Testis (tissue), 5 donors: ENCODE measurements around the gene ZNF440. TPM values are rescaled to one million over a fixed set of nuclear protein-coding genes. Genes with fewer than 3 reads are reported as not detected.
A peak's percentile ranks its signal among the peaks of the same experiment; 100 is the strongest.

Experiments
- DNase-seq: peaks from one replicate; pipeline ENCODE4 v3.0.0-alpha.2; 2019
- H3K27ac ChIP-seq, 2 donors: fragments of 200-600 bp; sonication (generic); one replicate each; pipeline ENCODE4 v1.5.1; 2019
- H3K27me3 ChIP-seq: fragments of 200-600 bp; sonication (generic); one replicate; pipeline ENCODE4 v1.5.1; 2019
- H3K36me3 ChIP-seq: fragments of 200-600 bp; sonication (generic); one replicate; pipeline ENCODE4 v1.5.1; 2017; ENCODE audit warnings: low read depth; ENCODE audit errors: missing control alignments
- H3K4me1 ChIP-seq: fragments of 200-600 bp; sonication (generic); one replicate; pipeline ENCODE4 v1.5.1; 2019
- H3K4me3 ChIP-seq, 2 donors: fragments of 200-600 bp; sonication (generic); one replicate each; pipeline ENCODE4 v1.5.1; 2017 to 2019
- H3K9me3 ChIP-seq: fragments of 200-600 bp; sonication (generic); one replicate; pipeline ENCODE4 v1.5.1; 2017
- POLR2A ChIP-seq: fragments of 450-650 bp; IDR thresholded peaks from one replicate; pipeline ENCODE4 v1.6.1; 2017; ENCODE audit warnings: antibody characterized with exemption, mild to moderate bottlenecking, moderate library complexity
- WGBS, 2 donors: methylation state at CpG; one replicate each; pipeline ENCODE4 v1.1.5; 2018; 5-methylcytosine and 5-hydroxymethylcytosine counted together
- intact Hi-C: fragments of 100-400 bp; cut with DNase I; formaldehyde crosslinking; loops from one replicate; pipeline ENCODE4 v1.15.1; 2023; ENCODE audit warnings: low total_unique reads
- long read RNA-seq, 2 donors: transcript quantifications; one replicate each; lab custom pipeline, GENCODE V29; 2026
- polyA plus RNA-seq: library from polyadenylated mRNA; stranded (reverse); fragments of 350-450 nt; fragmentation: Illumina TruSeq; extraction: RNeasy Lipid Tissue Mini Kit (QIAGEN cat#74804); gene quantifications from one replicate; pipeline ENCODE4 v1.2.3, GENCODE V29; 2014; ENCODE audit warnings: low read depth, low replicate concordance; ENCODE audit not compliant: insufficient read depth
- total RNA-seq, 2 donors: library from RNA; depleted of rRNA; stranded (reverse); fragments of >200 nt; gene quantifications; one replicate each; pipeline ENCODE4 v1.2.3, GENCODE V29; 2016
- TF ChIP-seq, protein P1 (sequence below), 3 experiments: fragments of 450-650 bp in 2 of 3; fragments of 200-600 bp in 1 of 3; sonication (generic) in 1 of 3; IDR thresholded peaks; one replicate each; pipeline ENCODE4 v1.5.1; 2016 to 2019; ENCODE audit warnings: antibody characterized with exemption in 3 of 3, mild to moderate bottlenecking in 2 of 3, moderate library complexity in 1 of 3

The ZNF440 gene
- 10 to 100 TPM; 14.1 to 16.7 TPM for total RNA-seq
- 11.3 TPM for polyA plus RNA-seq
- long read RNA-seq, donor 1, full-length matches to known transcripts = 1 of 1 reads
- long read RNA-seq, donor 1, partial matches to known transcripts = 0 of 1 reads
- long read RNA-seq, donor 1, other reads (novel, unspliced or antisense) = 0 of 1 reads
- long read RNA-seq, donor 2, full-length matches to known transcripts = 1 of 1 reads
- long read RNA-seq, donor 2, partial matches to known transcripts = 0 of 1 reads
- long read RNA-seq, donor 2, other reads (novel, unspliced or antisense) = 0 of 1 reads

DNA sequence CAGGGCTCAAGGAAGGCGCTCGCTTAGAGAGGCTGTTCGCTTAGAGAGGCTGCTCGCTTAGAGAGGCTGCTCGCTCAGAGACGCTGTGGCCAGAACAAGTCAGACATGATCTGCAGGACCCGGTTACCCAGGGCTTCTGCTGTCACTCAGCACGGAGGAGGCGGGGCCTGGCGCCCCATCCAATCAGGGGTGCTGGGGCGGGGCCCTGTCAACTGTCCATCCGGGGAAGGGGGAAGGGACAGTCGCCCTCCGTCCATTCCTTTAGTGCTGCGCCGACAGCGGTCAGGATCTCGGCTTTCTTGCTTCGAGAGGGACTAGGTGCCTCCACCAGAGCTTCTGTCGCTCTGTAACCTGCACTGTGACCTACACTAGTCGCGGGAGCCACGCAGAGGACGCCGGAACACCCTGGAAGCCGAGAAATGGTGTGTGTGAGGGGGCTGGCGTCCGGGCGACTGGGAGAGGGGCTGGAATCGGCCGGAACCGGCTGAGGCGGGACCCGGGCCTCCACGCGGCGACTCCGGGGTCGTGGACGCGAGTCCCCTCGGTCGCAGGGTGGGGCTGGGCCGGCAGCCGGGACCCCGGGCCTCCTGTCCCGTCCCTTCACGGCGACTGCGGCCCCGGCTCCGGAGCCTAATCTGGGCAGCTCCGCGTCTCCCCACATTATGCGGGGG lies at the start of gene ZNF440:
Gene ZNF440, plus strand, starts transcription at position 245 of the 671 bp plus-strand sequence. Its CDS starts 175 bp downstream, at position 420.
- no peaks in the 10 kb centered on the region for H3K36me3 ChIP-seq
- peak; percentile 98 for DNase-seq
- peak within 1 kb of the TSS; percentile 86 for H3K27ac ChIP-seq
- no peaks in the 10 kb centered on the region for H3K9me3 ChIP-seq
- TF ChIP-seq, protein P1, sequence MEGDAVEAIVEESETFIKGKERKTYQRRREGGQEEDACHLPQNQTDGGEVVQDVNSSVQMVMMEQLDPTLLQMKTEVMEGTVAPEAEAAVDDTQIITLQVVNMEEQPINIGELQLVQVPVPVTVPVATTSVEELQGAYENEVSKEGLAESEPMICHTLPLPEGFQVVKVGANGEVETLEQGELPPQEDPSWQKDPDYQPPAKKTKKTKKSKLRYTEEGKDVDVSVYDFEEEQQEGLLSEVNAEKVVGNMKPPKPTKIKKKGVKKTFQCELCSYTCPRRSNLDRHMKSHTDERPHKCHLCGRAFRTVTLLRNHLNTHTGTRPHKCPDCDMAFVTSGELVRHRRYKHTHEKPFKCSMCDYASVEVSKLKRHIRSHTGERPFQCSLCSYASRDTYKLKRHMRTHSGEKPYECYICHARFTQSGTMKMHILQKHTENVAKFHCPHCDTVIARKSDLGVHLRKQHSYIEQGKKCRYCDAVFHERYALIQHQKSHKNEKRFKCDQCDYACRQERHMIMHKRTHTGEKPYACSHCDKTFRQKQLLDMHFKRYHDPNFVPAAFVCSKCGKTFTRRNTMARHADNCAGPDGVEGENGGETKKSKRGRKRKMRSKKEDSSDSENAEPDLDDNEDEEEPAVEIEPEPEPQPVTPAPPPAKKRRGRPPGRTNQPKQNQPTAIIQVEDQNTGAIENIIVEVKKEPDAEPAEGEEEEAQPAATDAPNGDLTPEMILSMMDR (IDR thresholded peaks at IDR 0.05) = no peak
- TF ChIP-seq POLR2A = peak; percentile 63
- H3K4me1 ChIP-seq = no peaks in the 10 kb centered on the region
- intact Hi-C loops = no loop called here
- WGBS, 2 donors = 0% methylated on average over 9 to 51 of the region's 55 CpGs
- peak within 1 kb of the TSS; percentile 96 to 98 for H3K4me3 ChIP-seq
- no peaks in the 10 kb centered on the region for H3K27me3 ChIP-seq

DNA sequence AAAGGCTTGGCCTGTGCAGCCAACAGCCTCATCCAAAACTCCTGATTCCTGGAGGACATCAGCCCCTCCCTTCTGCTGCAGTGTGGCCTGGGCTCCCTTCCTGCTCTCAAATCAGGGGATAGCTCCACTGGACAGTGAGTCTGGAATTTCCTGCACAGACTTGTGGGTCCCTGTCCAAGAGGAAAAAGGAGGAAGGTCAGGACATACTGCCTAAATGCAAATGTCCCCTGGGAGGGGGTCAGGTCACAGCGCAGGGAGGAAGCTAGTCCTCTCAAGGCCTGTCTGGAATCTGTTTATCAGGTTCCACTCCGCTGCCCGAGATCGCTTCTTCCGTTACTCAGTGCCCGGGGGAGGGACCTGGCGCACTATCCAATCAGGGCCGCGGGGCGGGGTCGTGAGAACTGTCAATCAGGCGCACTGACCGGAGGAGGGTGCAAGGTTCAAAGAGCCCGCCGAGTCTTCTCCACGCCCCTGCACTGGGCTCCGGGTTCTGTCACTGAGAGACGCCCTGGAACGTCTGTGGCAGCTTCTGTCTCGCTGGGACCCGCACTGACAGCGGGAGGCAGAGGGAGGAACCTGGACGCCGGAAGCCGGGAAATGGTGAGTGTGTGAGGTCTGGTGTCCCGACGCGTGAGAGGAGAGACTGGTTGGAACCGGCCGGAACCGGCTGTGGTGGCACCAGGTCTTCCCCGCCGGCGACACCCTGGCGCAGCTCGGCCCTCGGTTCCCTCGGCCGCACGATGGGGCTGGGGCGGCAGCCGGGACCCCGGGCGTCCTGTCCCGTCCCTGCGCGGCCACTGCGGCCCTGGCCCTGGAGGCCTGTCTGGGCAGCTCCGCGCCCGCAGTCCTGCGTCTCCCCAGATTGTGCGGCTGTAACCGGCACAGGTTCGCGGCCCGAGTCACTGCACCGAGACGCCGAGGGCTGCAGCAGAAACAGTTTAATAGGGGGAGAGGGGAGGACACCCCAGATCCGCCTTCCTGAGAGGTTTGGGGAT lies 47.2 kb upstream of the ZNF440 start, which contains the start of gene ZNF441:
Gene ZNF441, plus strand, starts transcription at position 404 of the 995 bp plus-strand sequence. Its CDS starts 194 bp downstream, at position 598.
- peak; percentile 40 for TF ChIP-seq POLR2A
- TF ChIP-seq, protein P1 (IDR thresholded peaks at IDR 0.05) = peak in 1 of 3 experiments; percentile 6
- peaks cover 12% of the 10 kb centered on the region for H3K4me1 ChIP-seq
- DNase-seq = peak; percentile 99
- 0% methylated on average over 28 to 61 of the region's 61 CpGs for WGBS, 2 donors
- peak within 1 kb of the TSS; percentile 79 to 81 for H3K4me3 ChIP-seq
- intact Hi-C loops = no loop called here
- no peaks in the 10 kb centered on the region for H3K36me3 ChIP-seq
- H3K9me3 ChIP-seq = no peaks in the 10 kb centered on the region
- H3K27me3 ChIP-seq = no peaks in the 10 kb centered on the region
- H3K27ac ChIP-seq = peak within 1 kb of the TSS; percentile 87 to 92

DNA sequence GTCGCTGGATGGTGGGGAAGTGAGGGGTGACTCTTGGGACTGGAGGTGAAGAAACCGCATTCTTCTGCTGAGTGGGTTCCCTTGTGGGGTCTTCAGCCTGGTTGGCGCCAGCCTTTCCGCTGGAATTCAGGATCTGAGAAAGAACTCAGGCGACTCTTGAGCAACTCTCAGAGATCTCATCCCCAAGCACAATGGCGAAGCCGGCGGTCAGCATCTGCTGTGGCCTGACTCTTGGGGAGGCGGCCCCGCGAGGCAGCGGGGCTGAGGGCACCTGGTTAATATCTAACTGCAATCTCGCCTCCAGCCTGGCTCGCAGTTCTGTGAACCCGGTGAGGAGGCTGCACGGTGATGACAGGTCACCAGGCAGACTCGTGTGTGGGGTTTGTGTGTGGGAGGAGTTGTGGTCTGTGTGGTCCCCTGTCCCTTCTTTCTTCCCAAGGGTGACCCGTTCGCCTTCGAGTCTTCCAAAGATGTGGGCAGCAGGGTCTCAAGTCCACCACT lies 46.4 kb upstream of the ZNF440 start:
- Histone ChIP-seq H3K27ac (peak overlapping the region; percentile 87 to 92), H3K4me1 (peaks cover 12% of the 10 kb centered on the region), H3K4me3 (peak overlapping the region; percentile 79 to 81), H3K9me3 (no peaks in the 10 kb centered on the region), H3K27me3 (no peaks in the 10 kb centered on the region), H3K36me3 (no peaks in the 10 kb centered on the region)
- TF ChIP-seq, protein P1 (IDR thresholded peaks at IDR 0.05) = no peak
- no peak for TF ChIP-seq POLR2A
- intact Hi-C loops = no loop called here
- DNase-seq = peak; percentile 32
- WGBS, 2 donors = 1 to 2% methylated on average over 13 to 20 of the region's 20 CpGs

DNA sequence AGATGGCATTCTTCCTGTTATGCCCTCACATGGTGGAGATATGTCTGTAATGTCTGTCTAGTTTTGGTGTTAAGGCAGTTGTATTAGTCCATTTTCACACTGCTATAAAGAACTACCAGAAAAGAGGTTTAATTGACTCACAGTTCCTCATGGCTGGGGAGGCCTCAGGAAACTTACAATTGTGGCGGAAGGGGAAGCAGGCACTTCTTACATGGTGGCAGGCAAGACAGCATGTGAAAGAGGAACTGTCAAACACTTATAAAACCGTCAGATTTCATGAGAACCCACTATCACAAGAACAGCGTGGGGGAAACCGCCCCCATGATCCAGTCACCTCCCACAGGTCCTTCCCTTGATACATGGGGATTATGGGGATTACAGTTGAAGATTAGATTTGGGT lies 44.1 kb upstream of the ZNF440 start:
- whole genome bisulfite sequencing, 2 donors = 95 to 98% methylated on average over 4 of the region's 4 CpGs
- no peak overlapping the region for H3K4me3 ChIP-seq
- H3K36me3 ChIP-seq = no peaks in the 10 kb centered on the region
- peaks cover 12% of the 10 kb centered on the region for H3K4me1 ChIP-seq
- H3K9me3 ChIP-seq = no peaks in the 10 kb centered on the region
- TF ChIP-seq POLR2A = no peak
- TF ChIP-seq, protein P1 (IDR thresholded peaks at IDR 0.05) = no peak
- intact Hi-C loops = no loop called here
- DNase-seq = no peak
- H3K27me3 ChIP-seq = no peaks in the 10 kb centered on the region
- H3K27ac ChIP-seq = no peak overlapping the region
